ENCODE measurements around the gene EEF2KMT.
"Not testable (repeated sequence)": the region's sequence is repeated elsewhere in the genome, so short reads cannot be mapped to it uniquely, and the experiment has no call there.

Gene EEF2KMT

GRCh38 chr16:5098221-5099159 lies 895 bp upstream of the EEF2KMT start:
- H3K27ac ChIP-seq: peak overlapping the region; percentile 66

- H3K27ac ChIP-seq: not testable (repeated sequence)
Measured at GRCh38 chr16:5097061-5097469, 530 bp downstream of the EEF2KMT start.

GRCh38 chr16:5096437-5097060 lies 1.0 kb downstream of the EEF2KMT start:
- not testable (repeated sequence) for H3K27ac ChIP-seq

GRCh38 chr16:5095145-5095830 lies 2.3 kb downstream of the EEF2KMT start:
- H3K27ac ChIP-seq: not testable (repeated sequence)

GRCh38 chr16:5093746-5094145 lies 3.8 kb downstream of the EEF2KMT start:
- not testable (repeated sequence) for H3K27ac ChIP-seq

- H3K27ac ChIP-seq: not testable (repeated sequence)
Measured at GRCh38 chr16:5093081-5093480, 4.5 kb downstream of the EEF2KMT start.

GRCh38 chr16:5090592-5090991 lies 7.0 kb downstream of the EEF2KMT start:
- not testable (repeated sequence) for H3K27ac ChIP-seq

GRCh38 chr16:5089911-5090555 lies 7.6 kb downstream of the EEF2KMT start:
- not testable (repeated sequence) for H3K27ac ChIP-seq

GRCh38 chr16:5088936-5089335 lies 8.7 kb downstream of the EEF2KMT start:
- not testable (repeated sequence) for H3K27ac ChIP-seq

GRCh38 chr16:5088086-5088790 lies 9.4 kb downstream of the EEF2KMT start:
- not testable (repeated sequence) for H3K27ac ChIP-seq

- H3K27ac ChIP-seq: not testable (repeated sequence)
Measured at GRCh38 chr16:5085716-5086115, 11.9 kb downstream of the EEF2KMT start.

- H3K27ac ChIP-seq: not testable (repeated sequence)
- TF ChIP-seq CTCF (IDR thresholded peaks at IDR 0.05): peak; percentile 77
Measured at GRCh38 chr16:5084802-5085201, 12.8 kb downstream of the EEF2KMT start.

- H3K27ac ChIP-seq: not testable (repeated sequence)
Measured at GRCh38 chr16:5084099-5084731, 13.4 kb downstream of the EEF2KMT start.

GRCh38 chr16:5083646-5084045 lies 13.9 kb downstream of the EEF2KMT start:
- not testable (repeated sequence) for H3K27ac ChIP-seq

GRCh38 chr16:5080996-5081395 lies 16.6 kb downstream of the EEF2KMT start:
- H3K27ac ChIP-seq: not testable (repeated sequence)

- H3K27ac ChIP-seq: not testable (repeated sequence)
Measured at GRCh38 chr16:5080461-5080860, 17.1 kb downstream of the EEF2KMT start.
